Liver (tissue), 9 donors: ENCODE data around the gene TRIM52. TPM values are rescaled to one million over a fixed set of nuclear protein-coding genes. Genes with fewer than 3 reads are reported as not detected.
"Not testable (repeated sequence)": the region's sequence is repeated elsewhere in the genome, so short reads cannot be mapped to it uniquely, and the experiment has no call there.

Experiments used
- DNase-seq: peaks from one replicate; pipeline ENCODE4 v3.0.0-alpha.2; 2017; ENCODE audit warnings: low spot score
- H3K27ac ChIP-seq, 2 donors: one replicate each; pipeline ENCODE4 v1.7.0; 2013; ENCODE audit warnings: inconsistent platforms in 2 of 2, low read length in 2 of 2, control low read depth in 1 of 2, low read depth in 1 of 2, mild to moderate bottlenecking in 1 of 2
- H3K27me3 ChIP-seq, 4 donors: one replicate each; pipeline versions ENCODE4 v1.6.1 to v1.7.0; 2013; ENCODE audit warnings: low read length in 3 of 4, inconsistent platforms in 1 of 4, mild to moderate bottlenecking in 1 of 4, moderate library complexity in 1 of 4; ENCODE audit not compliant: control insufficient read depth in 4 of 4, insufficient read depth in 4 of 4
- H3K36me3 ChIP-seq, 4 donors: one replicate each; pipeline versions ENCODE4 v1.6.1 to v1.7.0; 2013; ENCODE audit warnings: low read length in 3 of 4, mild to moderate bottlenecking in 3 of 4, low read depth in 1 of 4, moderate library complexity in 1 of 4; ENCODE audit not compliant: control insufficient read depth in 4 of 4, insufficient read depth in 3 of 4
- H3K4me1 ChIP-seq, 4 donors: one replicate each; pipeline versions ENCODE4 v1.6.1 to v1.7.0; 2013; ENCODE audit warnings: low read length in 3 of 4, mild to moderate bottlenecking in 3 of 4, moderate library complexity in 1 of 4; ENCODE audit not compliant: control insufficient read depth in 4 of 4, insufficient read depth in 4 of 4
- H3K4me3 ChIP-seq, 3 donors: one replicate each; pipeline versions ENCODE4 v1.6.1 to v1.7.0; 2013; ENCODE audit warnings: low read length in 3 of 3, control low read depth in 1 of 3, low read depth in 1 of 3, mild to moderate bottlenecking in 1 of 3
- H3K9ac ChIP-seq, 2 donors: one replicate each; pipeline ENCODE4 v1.7.0; 2013; ENCODE audit warnings: low read length in 2 of 2, mild to moderate bottlenecking in 2 of 2, moderate library complexity in 2 of 2, control low read depth in 1 of 2, low read depth in 1 of 2
- H3K9me3 ChIP-seq, 4 donors: one replicate each; pipeline versions ENCODE4 v1.6.1 to v1.7.0; 2013; ENCODE audit warnings: low read length in 3 of 4; ENCODE audit not compliant: control insufficient read depth in 4 of 4
- EGR1 ChIP-seq, 2 donors: IDR thresholded peaks; 2 replicates each; pipeline ENCODE4 v1.6.1; 2016 to 2018; ENCODE audit warnings: antibody characterized with exemption in 2 of 2, low read depth in 2 of 2
- FOXA1 ChIP-seq: IDR thresholded peaks from 2 replicates; pipeline ENCODE4 v1.6.1; 2016; ENCODE audit warnings: antibody characterized with exemption
- FOXA2 ChIP-seq: IDR thresholded peaks from 2 replicates; pipeline ENCODE4 v1.6.1; 2016; ENCODE audit warnings: antibody characterized with exemption
- GABPA ChIP-seq, 2 donors: IDR thresholded peaks in 1 of 2; conservative IDR thresholded peaks in 1 of 2; 2 replicates each; pipeline ENCODE4 v1.6.1; 2016; ENCODE audit warnings: antibody characterized with exemption in 2 of 2, mild to moderate bottlenecking in 1 of 2, moderate library complexity in 1 of 2
- HNF4A ChIP-seq, 2 donors: conservative IDR thresholded peaks; 2 replicates each; pipeline ENCODE4 v1.6.1; 2016; ENCODE audit warnings: antibody characterized with exemption in 2 of 2, mild to moderate bottlenecking in 2 of 2
- HNF4G ChIP-seq: IDR thresholded peaks from 2 replicates; pipeline ENCODE4 v1.6.1; 2016; ENCODE audit warnings: antibody characterized with exemption
- JUND ChIP-seq, 2 donors: IDR thresholded peaks; 2 replicates each; pipeline ENCODE4 v1.6.1; 2016; ENCODE audit warnings: antibody characterized with exemption in 2 of 2
- MAX ChIP-seq: IDR thresholded peaks from 2 replicates; pipeline ENCODE4 v1.6.1; 2016; ENCODE audit warnings: antibody characterized with exemption
- NR2F2 ChIP-seq: IDR thresholded peaks from 2 replicates; pipeline ENCODE4 v1.6.1; 2016; ENCODE audit warnings: antibody characterized with exemption
- RAD21 ChIP-seq, 2 donors: IDR thresholded peaks; 2 replicates each; pipeline ENCODE4 v1.6.1; 2016; ENCODE audit warnings: antibody characterized with exemption in 2 of 2, mild to moderate bottlenecking in 2 of 2
- RXRA ChIP-seq, 2 donors: IDR thresholded peaks; 2 replicates each; pipeline ENCODE4 v1.6.1; 2017 to 2018; ENCODE audit warnings: antibody characterized with exemption in 2 of 2, mild to moderate bottlenecking in 1 of 2
- SP1 ChIP-seq: IDR thresholded peaks from 2 replicates; pipeline ENCODE4 v1.6.1; 2018; ENCODE audit warnings: antibody characterized with exemption, mild to moderate bottlenecking
- TAF1 ChIP-seq: conservative IDR thresholded peaks from 2 replicates; pipeline ENCODE4 v1.6.1; 2016; ENCODE audit warnings: antibody characterized with exemption, mild to moderate bottlenecking
- YY1 ChIP-seq: IDR thresholded peaks from 2 replicates; pipeline ENCODE4 v1.6.1; 2016; ENCODE audit warnings: antibody characterized with exemption, mild to moderate bottlenecking
- ZBTB33 ChIP-seq: IDR thresholded peaks from 2 replicates; pipeline ENCODE4 v1.6.1; 2016; ENCODE audit warnings: antibody characterized with exemption
- WGBS: extraction: QIAGEN DNeasy Blood & Tissue Kit; methylation state at CpG from one replicate; pipeline ENCODE4 v1.1.7; 2013; 5-methylcytosine and 5-hydroxymethylcytosine counted together
- polyA plus RNA-seq, 2 donors: library from polyadenylated mRNA; stranded (reverse) in 1 of 2; unstranded in 1 of 2; fragments of 200-250 nt in 1 of 2; fragments of >200 nt in 1 of 2; fragmentation: Nextera tagmentation in 1 of 2; extraction: Ambion mirVana in 1 of 2; gene quantifications; one replicate each; pipeline versions ENCODE4 v1.2.1 to v1.2.3, GENCODE V29; 2013 to 2015
- total RNA-seq, 2 donors: library from RNA; depleted of rRNA; stranded (reverse); fragments of >200 nt; gene quantifications; one replicate each; pipeline ENCODE4 v1.2.3, GENCODE V29; 2014
- TF ChIP-seq, protein P1 (sequence below): fragments of 150-350 bp; IDR thresholded peaks from 2 replicates; pipeline ENCODE4 v1.5.1; 2017; ENCODE audit warnings: improper control_type of control experiment, low read depth, low read length; ENCODE audit not compliant: missing input control
- TF ChIP-seq, protein P2 (sequence below): IDR thresholded peaks from 2 replicates; pipeline ENCODE4 v1.6.1; 2016; ENCODE audit warnings: antibody characterized with exemption, mild to moderate bottlenecking
- TF ChIP-seq, protein P3 (sequence below): IDR thresholded peaks from 2 replicates; pipeline ENCODE4 v1.6.1; 2016; ENCODE audit warnings: antibody characterized with exemption
- donor health status: healthy.
- donor health status: healthy.
- donor health status: healthy.
- donor health status: healthy.
- donor health status: healthy.

Gene TRIM52
- total RNA-seq: 10 to 100 TPM in 1 of 2 donors, 1 to 10 TPM in 1; 8.7 to 11.4 TPM
- 1 to 10 TPM; 2.8 to 3.9 TPM for polyA plus RNA-seq

GRCh38 chr5:181260720-181261319 lies at the start of gene TRIM52:
Gene TRIM52, minus strand, starts transcription at chr5:181261143. Its CDS starts 330 bp downstream, at chr5:181260813.
- Histone ChIP-seq H3K27ac (peak within 1 kb of the TSS; percentile 92 to 97), H3K27me3 (no peaks in the 10 kb centered on the region), H3K9ac (peak within 1 kb of the TSS; percentile 64 to 90), H3K9me3 (no peaks in the 10 kb centered on the region), H3K36me3 (no peaks in the 10 kb centered on the region), H3K4me3 (peak within 1 kb of the TSS; percentile 83 to 92 (median 89)), H3K4me1 (peaks cover 3 to 37% (median 27%) of the 10 kb centered on the region in 4 donors)
- TF ChIP-seq, protein P1, sequence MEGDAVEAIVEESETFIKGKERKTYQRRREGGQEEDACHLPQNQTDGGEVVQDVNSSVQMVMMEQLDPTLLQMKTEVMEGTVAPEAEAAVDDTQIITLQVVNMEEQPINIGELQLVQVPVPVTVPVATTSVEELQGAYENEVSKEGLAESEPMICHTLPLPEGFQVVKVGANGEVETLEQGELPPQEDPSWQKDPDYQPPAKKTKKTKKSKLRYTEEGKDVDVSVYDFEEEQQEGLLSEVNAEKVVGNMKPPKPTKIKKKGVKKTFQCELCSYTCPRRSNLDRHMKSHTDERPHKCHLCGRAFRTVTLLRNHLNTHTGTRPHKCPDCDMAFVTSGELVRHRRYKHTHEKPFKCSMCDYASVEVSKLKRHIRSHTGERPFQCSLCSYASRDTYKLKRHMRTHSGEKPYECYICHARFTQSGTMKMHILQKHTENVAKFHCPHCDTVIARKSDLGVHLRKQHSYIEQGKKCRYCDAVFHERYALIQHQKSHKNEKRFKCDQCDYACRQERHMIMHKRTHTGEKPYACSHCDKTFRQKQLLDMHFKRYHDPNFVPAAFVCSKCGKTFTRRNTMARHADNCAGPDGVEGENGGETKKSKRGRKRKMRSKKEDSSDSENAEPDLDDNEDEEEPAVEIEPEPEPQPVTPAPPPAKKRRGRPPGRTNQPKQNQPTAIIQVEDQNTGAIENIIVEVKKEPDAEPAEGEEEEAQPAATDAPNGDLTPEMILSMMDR: no peak
- TF ChIP-seq HNF4G (no peak), FOXA2 (no peak), RXRA (IDR thresholded peaks at IDR 0.05) (peak; percentile 42 to 48), HNF4A (conservative IDR thresholded peaks at IDR 0.05) (no peak), EGR1 (IDR thresholded peaks at IDR 0.05; ENCODE audit: low read depth in 2 of 2) (no peak), RAD21 (IDR thresholded peaks at IDR 0.05) (peak in 1 of 2 donors; percentile 33), GABPA (IDR thresholded peaks at IDR 0.05 in 1 of 2, conservative IDR thresholded peaks at IDR 0.05 in 1 of 2) (peak in 1 of 2 donors; percentile 79), TAF1 (peak; percentile 78), NR2F2 (no peak), JUND (IDR thresholded peaks at IDR 0.05) (no peak), YY1 (peak; percentile 90), SP1 (peak; percentile 28), FOXA1 (no peak), ZBTB33 (no peak), MAX (peak; percentile 67)
- TF ChIP-seq, protein P2, sequence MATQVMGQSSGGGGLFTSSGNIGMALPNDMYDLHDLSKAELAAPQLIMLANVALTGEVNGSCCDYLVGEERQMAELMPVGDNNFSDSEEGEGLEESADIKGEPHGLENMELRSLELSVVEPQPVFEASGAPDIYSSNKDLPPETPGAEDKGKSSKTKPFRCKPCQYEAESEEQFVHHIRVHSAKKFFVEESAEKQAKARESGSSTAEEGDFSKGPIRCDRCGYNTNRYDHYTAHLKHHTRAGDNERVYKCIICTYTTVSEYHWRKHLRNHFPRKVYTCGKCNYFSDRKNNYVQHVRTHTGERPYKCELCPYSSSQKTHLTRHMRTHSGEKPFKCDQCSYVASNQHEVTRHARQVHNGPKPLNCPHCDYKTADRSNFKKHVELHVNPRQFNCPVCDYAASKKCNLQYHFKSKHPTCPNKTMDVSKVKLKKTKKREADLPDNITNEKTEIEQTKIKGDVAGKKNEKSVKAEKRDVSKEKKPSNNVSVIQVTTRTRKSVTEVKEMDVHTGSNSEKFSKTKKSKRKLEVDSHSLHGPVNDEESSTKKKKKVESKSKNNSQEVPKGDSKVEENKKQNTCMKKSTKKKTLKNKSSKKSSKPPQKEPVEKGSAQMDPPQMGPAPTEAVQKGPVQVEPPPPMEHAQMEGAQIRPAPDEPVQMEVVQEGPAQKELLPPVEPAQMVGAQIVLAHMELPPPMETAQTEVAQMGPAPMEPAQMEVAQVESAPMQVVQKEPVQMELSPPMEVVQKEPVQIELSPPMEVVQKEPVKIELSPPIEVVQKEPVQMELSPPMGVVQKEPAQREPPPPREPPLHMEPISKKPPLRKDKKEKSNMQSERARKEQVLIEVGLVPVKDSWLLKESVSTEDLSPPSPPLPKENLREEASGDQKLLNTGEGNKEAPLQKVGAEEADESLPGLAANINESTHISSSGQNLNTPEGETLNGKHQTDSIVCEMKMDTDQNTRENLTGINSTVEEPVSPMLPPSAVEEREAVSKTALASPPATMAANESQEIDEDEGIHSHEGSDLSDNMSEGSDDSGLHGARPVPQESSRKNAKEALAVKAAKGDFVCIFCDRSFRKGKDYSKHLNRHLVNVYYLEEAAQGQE: peak; percentile 56
- TF ChIP-seq, protein P3, sequence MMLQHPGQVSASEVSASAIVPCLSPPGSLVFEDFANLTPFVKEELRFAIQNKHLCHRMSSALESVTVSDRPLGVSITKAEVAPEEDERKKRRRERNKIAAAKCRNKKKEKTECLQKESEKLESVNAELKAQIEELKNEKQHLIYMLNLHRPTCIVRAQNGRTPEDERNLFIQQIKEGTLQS: no peak
- peak; percentile 92 for DNase-seq
- WGBS: under 1% methylated on average over 43 of the region's 43 CpGs

GRCh38 chr5:181287331-181287730 lies 26.4 kb upstream of the TRIM52 start:
- WGBS: 86% methylated on average over 1 of the region's 1 CpG
- H3K27ac ChIP-seq, H3K27me3 ChIP-seq, H3K9ac ChIP-seq, H3K4me3 ChIP-seq, H3K4me1 ChIP-seq, H3K36me3 ChIP-seq, H3K9me3 ChIP-seq, DNase-seq: not testable (repeated sequence)

DNA sequence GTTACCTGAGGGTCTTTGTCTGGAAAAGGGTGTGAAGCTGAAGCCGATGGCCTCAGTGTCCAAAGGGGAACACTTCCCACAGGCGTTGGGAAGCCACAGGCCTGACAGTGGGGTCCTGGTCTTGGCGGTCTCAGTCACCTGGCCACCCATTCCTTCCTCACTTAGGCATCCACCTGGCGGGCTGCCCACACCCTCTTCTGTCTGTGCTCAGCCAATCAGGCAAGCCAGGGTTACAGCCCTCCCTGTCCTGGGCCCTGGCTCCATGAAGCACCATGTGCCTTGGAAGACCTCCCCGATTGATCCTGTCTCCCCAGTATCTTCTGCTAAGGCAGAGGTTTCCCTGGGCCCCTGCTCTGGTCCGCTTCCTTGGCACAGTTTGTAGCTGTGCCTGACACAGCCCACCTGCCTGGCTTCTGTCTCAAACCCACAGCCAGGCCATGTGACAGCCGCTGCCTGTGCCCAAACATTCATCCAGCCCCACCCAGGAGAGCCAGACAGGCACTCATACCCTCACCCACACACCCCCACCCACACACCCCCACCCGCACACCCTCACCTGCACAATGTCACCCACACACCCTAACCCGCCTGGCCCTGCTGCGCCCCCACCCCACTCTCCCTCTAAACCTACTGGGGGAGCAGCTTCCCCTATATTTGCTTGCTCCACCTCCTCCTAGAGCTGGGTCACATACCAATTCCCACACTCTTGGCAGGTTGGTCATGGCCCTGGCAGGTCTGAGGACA lies 25.2 kb upstream of the TRIM52 start:
- not testable (repeated sequence) for H3K4me3 ChIP-seq, H3K9ac ChIP-seq, H3K36me3 ChIP-seq, DNase-seq, H3K9me3 ChIP-seq, H3K27ac ChIP-seq, H3K27me3 ChIP-seq, H3K4me1 ChIP-seq
- 97% methylated on average over 10 of the region's 10 CpGs for WGBS
